ENCODE results near the gene GPATCH3.
"Not testable (repeated sequence)": the region's sequence is repeated elsewhere in the genome, so short reads cannot be mapped to it uniquely, and the experiment has no call there.

Gene GPATCH3, protein sequence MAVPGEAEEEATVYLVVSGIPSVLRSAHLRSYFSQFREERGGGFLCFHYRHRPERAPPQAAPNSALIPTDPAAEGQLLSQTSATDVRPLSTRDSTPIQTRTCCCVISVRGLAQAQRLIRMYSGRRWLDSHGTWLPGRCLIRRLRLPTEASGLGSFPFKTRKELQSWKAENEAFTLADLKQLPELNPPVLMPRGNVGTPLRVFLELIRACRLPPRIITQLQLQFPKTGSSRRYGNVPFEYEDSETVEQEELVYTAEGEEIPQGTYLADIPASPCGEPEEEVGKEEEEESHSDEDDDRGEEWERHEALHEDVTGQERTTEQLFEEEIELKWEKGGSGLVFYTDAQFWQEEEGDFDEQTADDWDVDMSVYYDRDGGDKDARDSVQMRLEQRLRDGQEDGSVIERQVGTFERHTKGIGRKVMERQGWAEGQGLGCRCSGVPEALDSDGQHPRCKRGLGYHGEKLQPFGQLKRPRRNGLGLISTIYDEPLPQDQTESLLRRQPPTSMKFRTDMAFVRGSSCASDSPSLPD

DNA sequence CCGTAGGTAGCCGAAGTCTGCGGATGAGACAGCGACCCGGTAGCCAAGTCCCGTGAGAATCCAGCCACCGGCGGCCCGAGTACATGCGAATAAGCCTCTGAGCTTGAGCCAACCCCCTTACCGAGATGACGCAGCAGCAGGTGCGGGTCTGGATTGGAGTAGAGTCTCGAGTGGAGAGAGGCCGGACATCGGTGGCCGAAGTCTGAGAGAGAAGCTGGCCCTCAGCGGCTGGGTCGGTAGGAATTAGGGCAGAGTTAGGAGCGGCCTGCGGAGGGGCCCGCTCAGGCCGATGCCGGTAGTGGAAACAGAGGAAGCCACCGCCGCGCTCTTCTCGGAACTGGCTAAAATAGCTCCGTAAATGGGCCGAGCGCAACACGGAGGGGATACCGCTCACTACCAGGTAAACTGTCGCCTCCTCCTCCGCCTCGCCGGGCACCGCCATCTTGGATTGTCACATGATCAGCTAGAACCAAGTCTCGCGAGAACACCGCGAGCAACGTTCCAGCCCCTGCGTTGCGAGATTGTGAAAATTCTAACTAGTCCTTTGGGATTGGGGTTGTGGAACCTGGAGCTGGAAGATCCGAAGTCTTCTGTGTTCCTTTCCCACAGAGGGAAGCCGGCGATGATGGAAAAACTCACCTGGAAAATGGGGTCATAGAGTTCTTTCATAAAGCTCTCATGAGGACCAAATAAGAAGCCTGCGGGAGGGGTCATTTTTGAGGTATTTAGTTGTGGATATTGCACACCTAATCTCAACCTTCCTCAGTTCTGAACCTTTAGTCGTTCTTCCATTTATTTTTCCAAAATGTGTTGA, at the start of gene GPATCH3:
GPATCH3 (minus strand) TSS at position 467 of the 814 bp plus-strand sequence; CDS start at position 442, 25 bp downstream.
- DNase-seq = peak; percentile 92

DNA sequence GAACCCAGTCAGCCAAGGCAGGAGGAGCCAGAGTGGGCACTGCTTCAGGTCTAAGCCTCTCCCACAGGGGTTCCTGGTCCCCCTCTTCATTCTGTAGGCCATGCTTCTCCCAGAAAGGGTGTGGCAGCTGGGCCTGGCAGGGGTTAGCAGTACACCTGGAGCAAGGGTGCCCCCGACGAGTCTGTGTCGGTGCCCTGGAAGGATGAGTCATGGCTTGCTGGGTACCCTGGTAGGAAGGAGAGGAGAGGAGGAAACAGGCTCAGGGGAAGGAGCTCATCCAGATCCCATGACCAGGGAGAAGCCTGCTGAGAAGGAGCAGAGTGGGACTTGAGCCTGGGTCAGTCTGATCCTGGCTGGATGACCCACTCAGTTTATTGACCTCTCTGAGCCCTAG, 49.7 kb upstream of the GPATCH3 start:
- DNase-seq = no peak

DNA sequence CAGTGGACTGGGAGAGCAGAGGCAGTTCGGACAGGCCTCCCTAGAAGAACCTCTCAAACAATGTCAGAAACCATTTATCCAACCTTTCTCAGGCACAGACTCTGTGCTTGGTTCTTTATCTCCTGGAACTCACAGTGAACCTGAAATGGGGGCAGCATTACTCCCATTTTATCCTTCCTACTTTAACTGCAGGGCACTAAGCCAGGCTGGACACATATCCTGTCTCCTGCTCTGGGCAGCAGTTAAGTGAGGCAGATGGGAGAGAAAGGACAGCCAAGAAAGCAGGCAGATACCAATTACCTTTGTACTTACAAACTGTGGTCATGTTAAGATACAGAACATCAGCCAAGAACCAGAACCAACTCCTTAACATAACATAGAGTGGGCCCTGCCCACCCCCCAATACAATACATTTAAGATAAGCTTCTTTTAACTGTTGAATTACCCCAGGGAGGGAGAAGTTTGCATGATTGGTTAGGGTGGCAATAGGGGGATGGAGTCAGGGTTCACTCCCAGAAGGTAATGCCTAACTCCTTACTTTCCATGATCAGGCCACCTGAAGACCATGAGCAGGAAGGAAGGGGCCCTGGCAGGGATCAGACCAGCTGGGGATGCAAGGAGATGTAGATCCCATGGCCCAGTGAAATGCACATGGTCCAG, 49.1 kb upstream of the GPATCH3 start:
- DNase-seq = no peak

- DNase-seq = not testable (repeated sequence)
Measured at GRCh38 chr1:26948725-26949057, 48.4 kb upstream of the GPATCH3 start.

DNA sequence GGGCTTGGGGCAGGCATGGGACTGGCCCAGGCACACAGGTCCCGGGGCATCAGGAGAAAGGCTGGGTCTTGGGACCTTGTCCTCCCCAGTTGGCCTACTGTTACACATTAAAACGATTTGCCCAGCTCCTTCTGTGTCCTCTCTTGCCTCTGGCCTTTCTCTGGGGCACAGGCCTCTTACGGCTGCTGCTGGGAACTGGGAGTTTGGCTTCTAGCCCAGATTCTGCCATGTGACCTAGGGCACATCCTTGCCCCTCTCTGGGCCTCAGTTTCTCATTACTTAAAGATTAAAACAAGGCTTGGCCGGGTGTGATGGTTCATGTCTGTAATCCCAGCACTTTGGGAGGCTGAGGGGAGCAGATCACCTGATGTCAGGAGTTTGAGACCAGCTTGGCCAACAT, 46.0 kb upstream of the GPATCH3 start:
- DNase-seq = no peak

DNA sequence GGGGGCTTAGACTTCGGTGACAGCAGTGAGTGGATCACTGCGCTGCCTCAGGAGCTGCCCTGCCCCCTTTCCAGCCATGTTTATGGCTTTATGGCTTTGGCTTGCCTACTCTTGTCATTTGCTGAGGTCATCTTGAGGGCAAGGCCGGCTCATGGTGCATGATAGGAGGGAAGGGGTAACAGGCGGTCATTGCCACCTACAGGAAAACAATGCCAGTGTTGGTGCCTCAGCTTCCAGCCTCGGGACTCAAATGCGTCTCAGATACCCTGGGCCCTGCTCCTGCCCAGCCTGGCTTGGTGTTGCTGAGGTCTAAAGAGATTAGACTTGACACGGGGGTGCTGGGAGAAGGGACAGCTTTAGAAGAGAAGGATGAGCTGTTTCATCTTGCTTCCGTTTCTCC, 45.5 kb upstream of the GPATCH3 start:
- no peak for DNase-seq

- DNase-seq = no peak
Measured at GRCh38 chr1:26945138-26945537, 44.9 kb upstream of the GPATCH3 start.

DNA sequence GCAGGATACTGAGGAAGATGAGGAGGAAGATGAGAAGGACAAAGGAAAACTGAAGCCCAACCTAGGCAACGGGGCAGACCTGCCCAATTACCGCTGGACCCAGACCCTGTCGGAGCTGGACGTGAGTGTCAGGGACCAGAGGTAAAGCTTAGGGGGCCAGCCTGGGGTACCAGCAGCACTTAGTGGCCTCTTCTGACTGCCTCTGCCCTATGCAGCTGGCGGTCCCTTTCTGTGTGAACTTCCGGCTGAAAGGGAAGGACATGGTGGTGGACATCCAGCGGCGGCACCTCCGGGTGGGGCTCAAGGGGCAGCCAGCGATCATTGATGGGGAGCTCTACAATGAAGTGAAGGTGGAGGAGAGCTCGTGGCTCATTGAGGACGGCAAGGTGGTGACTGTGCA, 42.4 kb upstream of the GPATCH3 start:
- DNase-seq = no peak

DNA sequence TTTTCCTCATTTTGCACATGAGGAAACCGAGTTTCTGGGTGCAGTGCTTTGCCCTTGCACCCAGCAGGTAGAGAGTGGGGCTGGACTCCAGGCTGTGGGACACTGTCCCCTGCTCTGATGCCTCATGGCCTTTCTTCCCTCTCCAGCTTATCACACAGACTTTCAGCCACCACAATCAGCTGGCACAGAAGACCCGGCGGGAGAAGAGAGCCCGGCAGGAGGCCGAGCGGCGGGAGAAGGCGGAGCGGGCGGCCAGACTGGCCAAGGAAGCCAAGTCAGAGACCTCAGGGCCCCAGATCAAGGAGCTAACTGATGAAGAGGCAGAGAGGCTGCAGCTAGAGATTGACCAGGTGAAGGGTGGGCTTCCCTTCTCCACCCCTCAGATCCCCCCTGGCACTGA, 41.0 kb upstream of the GPATCH3 start:
- no peak for DNase-seq

DNA sequence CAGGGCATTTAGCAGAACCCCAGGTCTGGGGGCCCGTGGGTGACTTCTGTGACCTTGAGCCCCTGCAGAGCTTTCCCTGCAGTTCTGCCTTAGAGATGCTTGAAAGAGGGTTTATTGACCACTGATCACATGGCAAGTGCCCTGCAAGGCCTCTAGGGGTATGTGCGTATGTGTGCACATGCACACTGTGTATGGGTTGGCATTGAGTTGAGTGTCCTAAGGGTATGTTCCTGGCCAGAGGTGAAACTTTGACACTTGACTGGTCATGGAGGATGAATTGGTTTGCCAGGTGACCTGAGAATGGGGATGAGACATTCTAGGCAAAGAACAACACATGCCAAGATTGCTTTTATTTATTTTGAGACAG, 38.4 kb upstream of the GPATCH3 start:
- no peak for DNase-seq

DNA sequence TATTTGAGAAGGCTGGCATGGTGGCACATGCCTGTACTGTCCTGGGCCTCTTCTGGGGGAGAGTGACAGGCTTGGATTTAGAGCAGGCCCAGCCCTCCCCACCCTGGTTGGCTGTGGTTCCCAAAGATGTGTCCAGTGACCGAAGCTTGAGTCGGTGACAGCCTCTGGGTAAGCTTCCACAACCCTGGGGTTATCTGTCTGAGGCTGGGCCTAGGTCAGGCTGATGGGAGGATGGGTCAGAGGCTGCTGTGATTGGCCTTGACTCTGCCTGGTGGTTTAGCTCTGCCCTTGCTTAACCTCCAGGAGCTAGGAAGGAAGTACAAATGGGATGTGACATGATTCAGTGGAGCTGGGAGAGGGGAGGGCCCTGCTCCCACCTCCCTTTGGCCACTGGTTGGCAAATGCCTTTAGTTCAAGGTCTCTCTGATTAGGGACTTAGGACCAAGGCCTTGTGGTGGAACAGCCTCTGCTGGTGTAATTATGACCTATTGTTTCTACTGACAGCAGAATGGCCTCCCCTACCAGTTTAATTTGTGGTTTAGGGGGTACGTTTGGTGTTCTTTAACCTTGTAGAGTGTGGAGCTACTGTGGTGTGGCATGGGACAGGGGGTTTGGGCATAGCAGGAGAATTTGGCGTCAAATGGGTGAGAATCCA, 37.9 kb upstream of the GPATCH3 start:
- no peak for DNase-seq

DNA sequence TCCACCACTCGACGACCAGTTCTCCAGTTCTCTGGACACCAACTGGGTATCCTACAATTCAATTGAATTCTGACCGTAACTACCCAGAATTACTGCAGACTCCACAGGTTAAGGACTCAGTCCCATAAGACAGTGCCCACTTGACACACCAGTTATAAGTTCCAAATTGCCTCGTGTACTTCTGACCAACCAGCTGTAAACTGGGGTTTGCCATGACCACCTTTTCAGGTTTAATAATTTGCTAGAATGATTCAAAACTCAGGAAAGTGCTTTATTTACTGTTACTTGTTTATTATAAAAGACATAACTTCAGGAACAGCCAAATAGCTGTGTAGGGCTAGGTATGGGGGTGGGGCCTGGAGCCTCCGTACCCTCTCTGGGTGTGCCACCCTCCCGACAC, 36.6 kb upstream of the GPATCH3 start:
- DNase-seq = no peak

DNA sequence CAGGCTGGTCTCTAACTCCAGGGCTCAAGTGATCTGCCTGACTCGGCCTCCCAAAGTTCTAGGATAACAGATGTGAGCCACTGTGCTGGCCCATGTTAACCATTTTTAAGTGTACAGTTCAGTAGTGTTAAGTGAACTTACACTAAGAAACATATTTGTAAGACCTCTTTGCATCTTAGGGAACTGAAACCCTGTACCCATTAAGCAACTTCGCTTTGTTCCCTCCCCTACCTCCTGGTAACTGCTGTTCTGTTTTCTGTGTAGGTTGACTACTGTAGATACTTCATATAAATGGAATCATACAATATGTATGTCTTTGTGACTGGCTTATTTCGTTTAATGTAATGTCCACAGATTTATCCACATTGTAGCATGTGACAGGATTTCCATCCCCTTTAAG, 32.3 kb upstream of the GPATCH3 start:
- DNase-seq = no peak

DNA sequence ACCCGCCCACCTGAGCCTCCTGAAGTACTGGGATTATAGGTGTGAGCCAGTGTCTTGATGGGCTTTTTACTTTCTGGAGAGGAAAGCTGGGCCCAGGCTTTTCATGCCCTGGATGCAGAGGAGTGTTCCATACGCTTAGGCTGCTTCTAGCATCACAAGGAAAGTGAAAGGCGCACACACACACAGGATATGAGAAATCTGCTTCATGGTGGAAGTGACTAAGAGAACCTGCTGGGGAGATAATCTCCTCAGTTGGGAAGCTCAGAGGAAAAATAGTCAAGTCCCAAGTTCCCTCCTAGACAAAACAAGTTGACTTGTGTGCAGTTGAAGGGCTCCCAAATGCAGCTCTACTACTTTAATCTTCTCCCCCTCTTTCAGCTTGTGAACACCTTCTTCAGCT, 23.4 kb upstream of the GPATCH3 start:
- DNase-seq = no peak

DNA sequence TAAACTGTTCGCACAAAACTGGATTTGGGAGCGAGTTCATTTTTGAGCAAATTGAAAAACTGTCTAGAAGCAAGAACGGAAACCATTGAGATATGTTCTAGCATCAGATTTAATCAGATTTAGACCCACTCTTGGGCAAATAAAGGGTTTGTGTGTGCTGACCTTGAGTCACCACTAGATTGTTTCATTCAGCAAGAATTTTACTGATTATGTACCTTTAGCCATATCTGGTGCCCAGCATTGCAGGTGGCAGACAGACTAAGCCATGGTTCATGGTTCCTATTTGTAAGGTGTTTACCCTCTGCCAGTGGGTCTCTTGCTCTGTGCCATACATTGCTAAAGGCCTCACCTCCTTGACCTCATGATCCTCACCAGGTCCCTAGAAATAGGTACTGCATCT, 22.6 kb upstream of the GPATCH3 start:
- DNase-seq = no peak

- no peak for DNase-seq
Measured at GRCh38 chr1:26922431-26922729, 22.1 kb upstream of the GPATCH3 start.

DNA sequence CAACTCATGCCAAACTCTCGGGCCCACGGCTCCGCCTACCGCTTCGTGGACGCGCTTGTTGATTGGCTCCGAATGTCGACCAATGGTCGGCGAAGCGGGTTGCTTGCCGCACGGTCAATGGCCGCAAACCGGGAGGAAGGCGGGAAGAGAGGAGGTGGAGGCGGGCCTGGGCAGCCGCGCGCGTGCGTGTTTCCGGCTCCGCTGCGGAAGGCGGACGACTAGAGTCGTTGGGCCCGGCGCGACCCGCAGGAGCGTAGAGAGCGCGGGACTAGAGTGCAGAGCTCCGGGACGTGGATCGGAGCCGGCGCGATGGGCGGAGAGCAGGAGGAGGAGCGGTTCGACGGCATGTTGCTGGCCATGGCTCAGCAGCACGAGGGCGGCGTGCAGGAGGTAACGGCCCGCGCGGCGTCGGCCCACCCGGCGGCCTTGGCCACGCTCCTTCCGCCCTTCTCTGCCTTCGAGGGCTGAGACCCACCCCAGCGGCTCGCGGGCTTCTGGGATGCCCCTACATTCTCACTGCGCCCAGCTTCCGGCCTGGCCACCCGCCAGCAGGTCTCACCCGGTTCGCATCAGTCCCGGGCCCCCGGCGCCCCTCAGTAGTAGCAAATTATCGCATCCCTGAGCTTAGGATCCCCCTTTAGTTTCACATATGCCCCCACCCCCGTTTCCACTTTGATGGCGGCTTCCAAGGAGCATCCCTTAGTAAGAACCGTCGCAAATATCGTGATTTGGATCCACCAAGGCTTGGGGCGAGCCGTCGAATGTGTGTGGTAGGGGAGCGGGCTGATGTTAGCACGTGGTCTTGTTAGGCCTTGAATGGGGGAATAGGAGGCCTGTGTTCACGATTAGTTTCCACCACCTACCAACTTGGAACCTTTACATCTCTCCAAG, 21.5 kb upstream of the GPATCH3 start, which contains the start of gene NUDC:
NUDC (plus strand) TSS at position 204 of the 891 bp plus-strand sequence; CDS start at position 310, 106 bp downstream.
- DNase-seq = peak; percentile 97

DNA sequence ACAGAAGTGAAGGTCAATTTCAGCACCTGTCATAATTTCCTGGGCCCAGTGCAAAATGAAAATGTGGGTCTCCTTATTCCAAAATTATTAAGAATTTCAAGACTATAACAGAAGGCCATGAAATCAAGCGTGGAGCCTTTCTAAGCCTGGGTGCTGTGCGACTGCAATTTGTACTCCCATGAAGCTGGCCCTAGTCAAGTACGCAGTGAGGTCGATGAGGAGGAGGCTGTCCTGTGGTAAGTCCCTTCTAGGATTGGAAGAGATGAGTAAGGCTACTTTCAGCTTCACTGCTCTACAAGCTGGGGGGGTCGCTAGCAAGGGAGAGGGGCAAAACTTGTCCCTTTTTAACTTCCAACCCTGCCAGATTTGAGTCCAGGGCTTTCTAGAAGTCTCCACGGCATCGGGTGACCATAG, 20.9 kb upstream of the GPATCH3 start:
- no peak for DNase-seq

GRCh38 chr1:26915204-26915842, 15.1 kb upstream of the GPATCH3 start:
- DNase-seq = no peak

DNA sequence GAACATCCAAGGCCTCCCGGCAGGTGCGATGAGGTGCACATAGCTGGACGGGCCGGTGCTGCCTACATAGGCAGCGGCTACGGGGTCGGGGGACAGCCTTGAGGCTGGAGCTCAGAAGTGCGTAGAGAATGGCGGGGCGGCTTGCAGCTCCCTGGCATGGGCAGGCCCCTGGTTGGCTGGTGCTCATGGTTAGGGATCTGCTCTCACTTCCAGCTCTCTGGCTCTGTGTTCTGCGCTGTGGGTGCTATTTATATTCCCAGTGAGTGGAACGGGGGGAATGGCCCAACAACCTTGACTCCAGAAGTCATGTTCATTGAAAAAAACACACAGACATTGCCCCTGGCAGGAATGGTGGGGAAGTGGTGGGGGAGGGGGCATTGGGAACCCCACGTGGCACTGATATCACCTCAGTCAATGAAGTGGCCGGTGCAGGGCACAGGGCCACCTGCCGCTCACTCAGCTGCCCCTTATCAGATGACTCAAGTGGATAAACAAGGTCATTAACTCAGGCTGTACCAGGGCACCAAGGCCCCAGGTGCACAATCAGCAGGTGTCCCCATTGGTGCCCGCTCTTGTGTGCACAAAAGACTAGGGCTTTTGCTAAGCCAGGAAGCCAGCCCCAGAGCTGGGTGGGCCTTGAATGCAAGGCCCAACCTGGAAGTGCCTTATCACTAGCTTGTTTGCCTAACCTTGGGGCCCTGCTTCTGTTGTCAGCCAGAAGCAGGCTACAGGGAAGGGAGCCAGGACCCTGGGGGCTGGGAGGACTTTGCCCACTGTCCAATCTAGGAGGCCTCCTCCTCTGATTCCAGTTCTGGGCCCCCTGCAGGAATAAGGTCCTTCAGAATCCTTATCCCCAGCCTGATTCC, 13.7 kb upstream of the GPATCH3 start, which contains the start of gene NR0B2:
NR0B2 (minus strand) TSS at position 222 of the 866 bp plus-strand sequence; CDS start at position 187, 35 bp downstream.
- no peak for DNase-seq

All from activated CD8-positive, alpha-beta memory T cell treated with anti-CD3 and anti-CD28 coated beads, Interleukin-2, amount 50 U/mL, for 48 hours (primary cell).